HG03097 (cell line): ENCODE data around the gene RAPGEF1.
"Not testable (repeated sequence)": the region's sequence is repeated elsewhere in the genome, so short reads cannot be mapped to it uniquely, and the experiment has no call there.

Experiments used
- ATAC-seq: cut with Tn5 transposase; IDR thresholded peaks from one replicate; pipeline ENCODE4 v1.9.1; 2021; ENCODE audit not compliant: unreplicated experiment, low FRiP score

Gene RAPGEF1

DNA sequence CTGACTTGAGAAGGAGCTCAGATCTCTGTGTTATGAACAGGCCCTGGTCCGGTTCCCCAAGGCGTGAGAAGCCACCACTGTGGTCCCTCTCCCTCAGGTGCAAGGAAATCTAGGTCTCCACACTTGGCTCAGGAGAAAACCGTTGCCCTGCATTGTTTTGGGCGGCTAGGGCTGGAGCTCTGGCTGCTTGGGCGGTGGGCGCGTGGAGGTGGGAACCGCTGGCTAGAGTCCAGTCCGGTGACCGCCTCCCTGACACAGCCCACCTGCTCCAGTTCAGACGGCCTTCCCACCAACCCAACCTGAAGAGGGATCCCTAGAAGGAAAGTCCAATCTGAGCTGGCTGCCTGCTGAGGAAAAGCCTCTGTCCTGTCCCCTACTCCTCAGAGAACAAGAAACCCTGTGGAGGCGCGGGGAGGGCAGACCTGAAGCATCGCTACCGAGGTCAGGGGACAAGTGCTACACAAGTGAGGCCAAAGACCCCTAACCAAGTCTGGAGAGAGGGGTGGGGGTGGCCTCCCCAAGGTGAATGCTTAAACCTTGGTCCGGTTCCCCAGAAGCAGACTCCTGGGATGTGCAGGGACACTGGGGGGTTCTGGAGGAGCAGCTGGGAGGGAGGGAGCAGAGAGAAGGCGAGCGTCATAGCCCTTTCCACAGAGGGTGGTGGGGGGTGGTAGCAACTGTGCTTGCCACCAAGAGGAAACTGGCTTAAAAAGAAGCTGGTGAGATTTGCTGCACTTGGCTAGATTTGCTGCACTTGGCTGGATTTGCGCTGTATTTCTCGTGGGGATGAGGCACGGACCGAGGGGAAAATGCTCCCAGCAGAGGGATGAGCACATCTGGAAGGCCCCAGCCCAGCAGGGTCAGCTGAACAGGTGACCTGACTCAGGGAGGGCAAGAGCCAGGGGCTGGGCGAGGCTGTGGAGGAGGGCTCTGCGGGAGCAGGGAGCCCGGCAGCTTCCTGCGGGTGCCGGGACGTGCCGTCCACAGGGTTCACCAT, 65.2 kb downstream of the RAPGEF1 start:
- no peak for ATAC-seq

DNA sequence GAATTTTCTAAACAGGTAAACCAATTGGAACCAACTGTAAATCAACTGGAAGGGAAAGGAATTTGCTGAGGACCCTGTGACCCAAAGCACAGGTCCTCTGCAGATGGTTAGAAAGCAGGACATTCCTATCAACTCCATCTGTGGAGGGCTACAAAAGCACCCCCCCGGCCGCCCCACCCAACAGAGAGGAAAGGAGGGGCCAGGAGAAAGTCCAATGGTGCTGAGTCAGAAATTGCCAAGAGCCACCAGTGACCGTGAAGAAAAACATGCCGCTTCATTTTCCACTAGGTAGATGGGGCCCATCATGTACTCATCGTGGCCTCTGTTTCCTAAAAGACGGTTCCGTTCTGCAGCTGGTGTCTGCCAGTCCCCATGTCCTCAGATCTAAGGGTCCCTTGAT, 66.3 kb downstream of the RAPGEF1 start:
- no peak for ATAC-seq

DNA sequence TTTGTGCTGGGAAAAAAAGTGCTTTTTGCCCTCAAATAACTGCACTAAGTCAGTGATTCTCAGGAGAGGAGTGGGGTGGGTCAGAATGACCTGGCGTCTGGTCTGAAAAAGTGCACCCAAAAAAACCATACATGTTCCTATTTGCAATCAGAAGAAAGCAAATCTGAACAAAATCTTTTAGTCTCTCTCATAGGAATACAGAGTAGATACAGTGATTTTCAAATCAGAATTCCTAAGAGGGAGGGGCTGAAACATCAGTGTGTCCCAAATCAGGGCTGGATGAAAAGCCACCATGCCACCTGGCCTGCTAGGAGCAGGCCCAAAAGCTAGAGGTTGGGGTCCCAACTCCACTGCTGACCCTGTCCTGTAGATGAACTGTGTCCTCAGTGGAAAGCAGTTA, 66.8 kb downstream of the RAPGEF1 start:
- ATAC-seq, result no peak

DNA sequence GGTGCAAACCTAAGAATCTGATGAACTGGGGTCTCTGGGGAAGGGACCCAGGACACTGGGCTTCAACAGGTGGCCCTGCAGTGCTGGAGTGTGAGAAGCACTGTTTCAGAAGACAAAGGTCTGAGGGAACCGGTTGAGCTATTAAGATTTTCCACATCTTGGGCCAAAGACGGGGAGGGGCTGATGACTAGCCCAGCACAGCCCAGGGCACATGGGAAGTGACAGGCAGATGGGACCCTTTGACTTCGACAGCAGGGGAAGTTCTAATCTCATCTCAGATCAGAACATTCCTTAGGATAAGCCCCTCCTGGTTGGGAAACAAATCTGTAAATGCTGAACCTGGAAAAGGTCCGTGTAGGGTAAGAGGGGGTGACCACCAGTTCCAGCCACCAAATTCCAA, 67.4 kb downstream of the RAPGEF1 start:
- no peak for ATAC-seq

DNA sequence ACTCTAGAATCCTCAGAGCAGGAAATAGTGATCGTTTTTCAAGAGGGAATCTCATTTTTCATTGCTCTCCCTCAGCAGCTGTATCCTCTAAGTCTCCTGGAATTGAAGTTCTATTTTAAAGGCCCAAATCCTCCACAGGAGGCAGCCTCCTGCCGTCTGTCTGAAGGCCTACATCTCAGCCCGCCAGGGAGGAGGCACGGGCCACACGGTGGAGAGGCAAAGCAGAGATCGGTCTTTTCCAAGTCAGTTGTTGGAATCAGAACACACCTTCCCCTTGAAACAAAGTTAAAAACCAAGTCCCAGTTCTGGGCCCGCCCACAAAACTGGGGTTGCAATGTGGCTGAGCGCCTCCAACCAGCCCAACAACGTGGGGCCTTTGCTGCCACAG, 68.7 kb downstream of the RAPGEF1 start:
- ATAC-seq, result no peak

DNA sequence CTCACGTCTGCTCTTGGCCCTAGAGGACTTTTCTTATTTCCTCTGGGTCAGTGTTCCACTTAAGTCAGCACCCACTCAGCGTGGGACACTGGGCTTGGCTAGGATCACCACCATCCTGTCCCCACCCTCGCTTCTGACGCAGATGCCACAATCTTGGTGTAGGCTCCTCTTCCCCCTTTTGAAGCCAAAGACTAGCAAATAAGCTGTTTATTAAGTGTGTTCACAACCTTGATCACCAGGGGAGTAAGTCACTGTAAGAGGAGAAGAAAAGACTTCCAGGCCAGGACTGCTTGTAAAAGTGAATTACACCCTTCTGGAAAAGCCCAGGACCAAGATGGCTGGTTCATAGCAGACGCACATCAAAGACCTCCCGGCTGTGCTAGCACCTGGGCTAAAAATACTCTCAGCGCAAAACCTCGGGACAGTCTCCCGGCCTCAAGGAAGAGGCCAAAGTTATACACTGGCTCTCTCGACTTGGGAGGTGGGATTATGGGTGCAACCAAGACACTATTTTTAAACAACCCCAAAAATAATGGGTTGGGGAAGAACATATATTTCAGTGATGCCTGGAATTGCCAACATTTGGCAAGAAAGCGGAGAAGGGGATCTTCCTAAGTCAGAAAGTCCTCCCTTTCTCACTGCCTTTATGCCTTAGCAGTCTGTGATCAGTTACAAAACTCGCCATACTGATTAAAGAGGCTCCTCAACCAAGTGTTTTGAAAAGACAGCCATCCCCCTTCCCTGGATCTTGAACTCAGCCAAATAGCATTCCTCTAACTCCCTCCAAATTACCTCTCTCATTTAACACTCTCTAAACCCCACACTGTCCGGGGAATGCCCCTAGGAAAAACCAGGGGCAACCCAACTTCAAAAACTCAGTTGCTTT, 69.4 kb downstream of the RAPGEF1 start:
- no peak for ATAC-seq

DNA sequence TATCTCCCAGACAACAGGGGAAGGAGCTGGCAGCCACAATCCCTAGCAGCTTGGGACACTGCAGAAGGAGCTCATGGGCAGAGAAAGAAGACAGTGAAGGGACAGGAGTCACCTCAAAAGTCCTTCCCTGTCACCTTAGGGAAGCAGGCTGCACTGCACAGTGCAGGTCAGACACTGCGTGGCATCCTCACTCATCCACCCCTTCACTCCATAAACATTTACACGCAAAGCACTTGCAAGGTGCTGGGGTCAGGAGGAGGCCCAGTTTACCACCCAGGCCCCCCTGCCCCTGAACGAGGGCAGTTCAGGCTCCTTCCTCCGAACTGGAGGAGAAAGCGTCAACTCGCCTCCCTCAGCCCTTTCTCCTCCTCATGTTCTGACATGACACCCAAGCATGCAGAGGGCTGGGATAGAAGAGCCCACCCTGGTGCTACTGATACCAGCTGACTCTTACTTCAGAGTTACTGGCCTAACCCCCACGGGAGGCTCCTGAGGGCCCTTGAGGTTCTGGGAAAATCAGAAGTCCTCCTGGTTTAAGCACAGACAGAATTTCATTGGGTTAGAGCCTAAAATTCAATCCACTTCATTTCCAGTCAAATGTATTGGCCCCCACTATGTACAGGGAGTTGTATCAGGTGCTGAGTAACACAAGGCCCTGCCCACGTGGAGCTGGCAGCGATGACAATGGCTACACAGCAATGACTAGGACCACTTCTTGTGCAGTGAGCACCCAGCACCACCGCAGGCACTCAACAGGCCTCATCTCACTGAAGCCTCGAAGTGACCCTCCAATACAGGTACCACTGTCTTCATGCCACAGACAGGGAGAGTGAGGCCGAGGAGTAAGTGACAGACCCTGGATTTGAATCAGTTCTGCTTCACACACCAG, 70.4 kb downstream of the RAPGEF1 start:
- no peak for ATAC-seq

DNA sequence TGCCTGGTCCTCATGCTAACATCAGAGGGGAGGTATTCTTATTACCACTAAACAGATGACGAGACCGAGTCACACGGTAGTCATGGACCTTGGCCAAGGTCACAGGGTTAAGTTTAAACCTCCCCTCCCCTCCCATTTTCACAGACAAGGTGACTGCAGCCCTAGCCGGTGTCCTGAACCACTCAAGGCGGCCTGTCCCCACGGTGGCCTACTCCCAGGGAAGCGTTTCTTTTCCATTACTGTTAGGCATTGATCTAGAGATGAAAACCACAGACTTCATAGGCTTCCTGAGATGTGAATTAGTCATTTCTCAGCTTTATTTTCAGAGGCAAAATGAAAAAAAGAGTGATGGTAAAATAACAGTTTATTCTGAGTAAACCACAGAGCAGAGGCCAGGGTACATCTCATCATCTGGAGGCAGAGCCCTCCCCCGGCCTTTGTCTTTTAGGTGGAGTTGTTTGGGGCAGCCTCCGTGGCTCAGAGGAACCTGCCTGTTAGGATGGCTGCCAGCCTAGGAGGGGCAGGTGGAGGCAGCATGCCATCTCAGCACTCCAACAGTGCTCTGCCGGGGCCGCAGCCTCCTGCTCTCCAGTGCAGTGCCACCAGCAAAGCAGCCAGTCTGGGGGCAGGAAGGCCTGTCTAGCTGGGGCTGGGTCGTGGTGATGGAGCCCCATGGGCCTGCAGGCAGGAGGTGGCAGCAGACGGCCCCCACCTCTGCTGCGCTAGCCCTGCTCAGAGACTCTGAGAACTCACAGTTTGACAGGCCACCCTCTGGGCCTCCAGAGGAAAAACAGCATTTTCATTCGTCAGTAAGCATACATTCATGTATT, 71.2 kb downstream of the RAPGEF1 start:
- no peak for ATAC-seq

DNA sequence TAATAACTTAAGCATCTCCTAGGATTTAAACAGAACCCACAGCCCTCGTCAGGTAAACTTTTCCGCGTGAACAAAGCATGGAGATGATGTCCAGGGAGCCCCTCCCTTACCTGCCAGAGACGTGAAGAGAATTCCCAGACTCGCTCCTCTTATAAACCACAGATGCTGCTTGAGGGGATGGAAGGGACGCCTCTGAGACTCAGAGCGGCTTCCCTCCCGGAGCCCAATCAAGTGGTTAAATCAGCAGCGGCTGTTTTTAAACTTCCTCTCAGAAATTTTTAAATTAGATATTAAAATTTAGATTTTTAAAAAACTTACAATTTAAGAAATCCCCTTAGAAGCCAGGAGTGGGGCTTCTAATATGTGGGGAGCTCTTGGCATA, 71.8 kb downstream of the RAPGEF1 start:
- no peak for ATAC-seq

DNA sequence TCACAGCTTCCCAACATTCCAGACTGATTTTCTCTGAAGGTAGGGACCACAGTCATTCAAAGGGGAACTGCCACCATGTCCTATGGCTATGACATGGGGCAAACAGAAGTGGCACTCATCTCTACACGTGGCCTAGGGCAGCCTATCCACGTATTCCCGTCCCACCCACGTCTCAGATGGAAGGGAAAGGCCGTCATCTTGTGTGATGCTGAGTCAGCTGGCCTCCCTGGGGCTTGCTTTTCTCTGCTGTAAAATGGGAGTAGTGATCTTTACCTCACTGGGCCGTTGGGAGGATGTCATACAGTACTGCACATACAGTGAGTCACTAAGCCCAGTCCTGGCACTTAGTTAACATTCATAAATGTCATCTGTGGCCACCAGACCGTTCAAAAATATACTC, 72.3 kb downstream of the RAPGEF1 start:
- ATAC-seq, result no peak

DNA sequence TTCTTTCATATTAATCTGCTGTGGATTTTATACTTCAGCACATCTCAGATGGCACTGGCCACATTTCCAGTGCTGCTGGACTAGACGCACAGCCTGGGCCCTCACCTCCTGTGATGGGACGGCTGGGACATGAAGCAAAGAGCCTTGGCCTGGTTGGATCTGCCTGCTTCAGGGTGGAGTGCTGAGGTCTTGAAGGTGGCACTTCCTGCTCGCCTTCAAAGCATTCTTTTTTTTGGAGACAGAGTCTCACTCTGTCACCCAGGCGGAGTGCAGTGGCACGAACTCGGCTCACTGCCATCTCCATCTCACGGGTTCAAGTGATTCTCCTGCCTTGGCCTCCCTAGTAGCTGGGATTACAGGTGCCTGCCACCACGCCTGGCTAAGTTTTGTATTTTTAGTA, 73.1 kb downstream of the RAPGEF1 start:
- no peak for ATAC-seq

DNA sequence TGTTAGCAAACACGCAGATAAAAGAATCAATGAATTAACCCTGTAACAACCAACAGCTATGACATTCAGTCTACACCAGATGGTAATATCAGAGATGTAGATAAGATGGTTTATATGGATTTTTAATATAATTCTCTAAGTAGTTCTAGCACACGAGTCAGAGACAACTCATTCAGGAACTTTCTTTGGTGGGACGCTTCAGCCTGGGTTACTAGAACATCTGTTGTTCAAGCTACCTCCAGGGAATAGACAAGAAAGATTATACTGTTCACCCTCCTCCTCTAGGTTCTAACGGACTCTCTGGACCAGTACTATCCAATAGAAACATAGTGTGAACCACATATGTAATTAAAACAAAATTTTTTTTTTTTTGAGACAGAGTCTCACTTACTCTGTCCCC, 73.8 kb downstream of the RAPGEF1 start:
- ATAC-seq, result no peak

DNA sequence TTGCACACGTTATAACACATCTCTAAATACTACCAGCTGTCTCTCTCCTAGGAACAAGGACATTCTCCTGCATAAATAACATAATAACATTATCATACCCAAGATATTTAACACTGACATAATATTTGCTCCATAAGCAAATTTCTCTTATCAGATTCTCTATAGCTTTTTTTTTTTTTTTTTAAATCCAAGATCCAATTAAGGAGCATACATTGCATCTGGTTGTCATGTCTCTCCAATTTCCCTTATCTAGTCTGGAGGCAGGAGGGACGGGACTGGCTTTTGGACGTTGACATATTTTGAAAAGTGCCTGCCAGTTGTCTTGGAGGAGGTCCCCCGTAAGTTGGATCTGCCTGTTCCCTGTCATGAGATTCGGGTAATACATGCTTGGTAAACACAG, 76.6 kb downstream of the RAPGEF1 start:
- no peak for ATAC-seq

DNA sequence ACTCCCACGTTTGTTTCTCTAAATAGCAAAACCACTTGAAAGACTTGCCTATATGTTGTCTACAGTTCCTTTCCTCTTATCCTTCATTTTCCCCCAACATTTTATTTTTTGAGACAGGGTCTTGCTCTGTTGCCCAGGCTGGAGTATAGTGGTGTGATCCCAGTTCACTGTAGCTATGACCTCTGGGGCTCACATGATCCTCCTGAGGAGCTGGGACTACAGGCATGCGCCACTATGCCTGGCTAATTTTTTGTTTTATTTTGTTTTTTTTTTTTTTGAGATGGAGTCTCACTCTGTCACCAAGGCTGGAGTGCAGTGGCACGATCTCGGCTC, 77.6 kb downstream of the RAPGEF1 start:
- ATAC-seq, result not testable (repeated sequence)

DNA sequence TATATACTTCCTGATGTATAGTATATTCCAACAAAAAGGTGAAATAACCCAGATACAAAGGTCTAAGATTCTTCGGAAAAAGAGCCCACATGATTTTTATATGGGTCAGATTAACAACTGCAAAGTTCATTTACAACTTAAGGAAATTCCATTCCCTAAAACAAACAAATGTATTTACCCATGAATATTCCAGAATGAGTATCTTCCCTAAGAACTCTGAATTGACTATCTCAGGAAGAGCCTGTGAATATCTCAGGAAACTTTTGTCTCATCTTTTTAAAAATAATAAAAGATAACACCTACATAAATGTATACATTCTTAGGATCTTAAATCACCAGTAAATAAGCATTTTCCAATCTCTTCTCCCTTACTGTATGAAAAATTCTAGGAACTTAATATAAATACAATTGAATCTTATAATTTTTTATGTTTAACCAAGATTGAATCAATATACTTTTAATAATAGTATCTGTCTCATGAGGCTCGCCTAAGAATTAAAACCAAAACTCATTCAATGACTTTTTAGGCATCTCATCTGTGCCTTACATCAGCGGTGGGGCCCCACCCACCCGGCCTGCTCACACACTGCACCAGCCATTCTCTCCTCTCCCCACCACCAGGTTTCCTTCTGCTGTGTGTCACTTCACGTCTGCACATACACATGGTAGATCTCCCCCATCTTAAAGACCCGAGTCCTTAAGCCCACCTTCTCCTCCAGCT, 78.1 kb downstream of the RAPGEF1 start:
- no peak for ATAC-seq

DNA sequence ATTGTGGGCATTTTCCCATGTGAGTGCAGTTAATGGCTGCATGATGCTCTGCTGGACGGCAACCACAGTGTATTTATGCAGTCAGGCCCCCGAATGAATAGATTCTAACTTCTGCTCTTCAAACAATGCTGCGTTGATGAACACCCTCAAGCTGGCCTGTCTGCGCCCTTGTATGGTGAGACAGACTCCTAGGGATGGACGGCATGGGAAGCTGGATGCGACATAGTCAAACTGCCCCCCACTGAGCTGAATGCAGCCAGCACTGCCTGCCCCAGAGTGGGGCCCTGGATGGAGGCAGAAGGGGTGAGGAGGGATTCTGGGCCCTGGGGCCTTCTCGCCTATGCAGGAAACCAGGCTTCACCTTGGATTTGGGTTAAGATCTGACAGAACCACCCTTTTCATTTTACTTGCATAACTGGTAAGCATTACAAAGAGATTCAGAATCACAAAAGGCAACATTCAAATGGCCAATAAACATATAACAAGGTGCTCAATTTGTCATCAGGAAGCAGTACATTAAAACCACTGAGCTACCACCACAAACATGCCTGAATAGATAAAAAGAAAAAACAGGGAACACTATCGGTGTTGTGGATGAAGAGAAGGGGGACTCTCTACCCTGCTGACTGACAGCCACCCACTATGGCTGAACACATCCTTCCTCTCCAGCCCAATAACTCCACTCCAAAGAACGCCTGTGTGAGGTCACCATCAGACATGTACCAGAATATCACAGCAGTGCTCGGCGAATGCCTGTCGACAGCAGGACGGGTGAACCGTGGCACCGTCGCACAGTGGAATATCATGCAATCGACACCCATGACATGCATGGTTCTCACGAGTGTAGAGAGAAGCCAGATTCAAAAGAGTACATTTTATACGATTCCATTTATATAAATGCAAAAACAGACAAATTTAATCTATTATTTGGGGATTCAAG, 79.1 kb downstream of the RAPGEF1 start:
- no peak for ATAC-seq

DNA sequence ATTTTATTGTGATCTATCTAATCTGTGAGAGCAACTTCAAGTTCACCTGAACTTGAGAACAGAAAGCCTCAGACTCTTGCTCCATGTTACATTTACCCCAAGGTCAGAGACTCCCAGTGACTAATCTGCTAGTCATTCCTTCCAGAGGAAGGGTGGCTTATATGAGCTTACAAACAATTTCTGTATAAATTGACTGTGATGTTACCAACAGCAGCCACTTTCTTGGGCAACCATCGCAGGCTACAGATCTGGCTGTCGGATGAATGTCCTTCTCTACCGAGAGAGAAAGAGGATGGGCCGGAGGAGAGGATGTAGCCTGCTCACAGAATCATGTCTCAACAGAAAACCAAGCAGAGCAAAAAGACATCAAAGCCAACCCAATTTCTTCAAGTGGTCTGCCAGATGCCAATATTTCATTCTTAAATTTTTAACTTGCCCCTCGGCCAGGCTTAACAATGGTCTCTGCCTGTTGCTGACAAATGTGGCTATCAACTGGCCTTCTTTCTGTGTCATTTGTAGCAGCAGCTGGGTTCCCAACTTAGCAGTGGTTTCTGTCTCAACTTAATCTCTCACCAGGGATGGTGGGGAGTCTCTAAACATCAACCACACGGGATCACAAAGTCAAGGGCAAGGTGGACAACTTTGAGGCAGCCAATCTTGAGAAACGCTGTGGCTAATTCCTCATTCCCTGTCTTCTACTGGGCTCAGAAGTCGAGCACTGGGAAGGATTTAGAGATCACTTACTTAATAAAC, 81.3 kb downstream of the RAPGEF1 start:
- ATAC-seq, result no peak
